ENCODE results near the gene HMCN1.

The HMCN1 gene

GRCh38 chr1:186220067-186220466 is 485.9 kb downstream of the HMCN1 start:
- Histone ChIP-seq H4K8ac (ENCODE audit: low read length) (no peak overlapping the region), H3K23ac (ENCODE audit: low read length in 2 of 2) (no peak overlapping the region), H3K4ac (ENCODE audit: low read depth in 1 of 2, low read length in 2 of 2) (no peak overlapping the region), H3K4me3 (ENCODE audit: insufficient read depth in 1 of 2, low read depth in 1 of 2, low read length in 2 of 2) (no peak overlapping the region), H3K4me1 (ENCODE audit: control insufficient read depth, insufficient read depth, low read depth, low read length) (no peaks in the 10 kb centered on the region), H2BK5ac (ENCODE audit: low read depth, low read length, poor library complexity, severe bottlenecking) (no peak overlapping the region), H2AK5ac (ENCODE audit: low read length, severe bottlenecking) (peak overlapping the region; percentile 21), H3K4me2 (ENCODE audit: low read length, poor library complexity, severe bottlenecking) (no peak overlapping the region), H4K91ac (ENCODE audit: low read length) (no peak overlapping the region), H2AFZ (ENCODE audit: low read depth, low read length) (peak overlapping the region; percentile 11), H3K36me3 (ENCODE audit: control insufficient read depth in 1 of 2, insufficient read depth in 2 of 2, low read depth in 1 of 2, low read length in 2 of 2) (no peaks in the 10 kb centered on the region), H3K27ac (ENCODE audit: low read length, poor library complexity, severe bottlenecking) (no peak overlapping the region), H2BK12ac (ENCODE audit: low read length in 2 of 2) (no peak overlapping the region), H3K9ac (ENCODE audit: low read length) (no peak overlapping the region), H3K18ac (ENCODE audit: low read depth in 1 of 2, low read length in 2 of 2) (no peak overlapping the region), H2BK120ac (ENCODE audit: low read depth, low read length) (peak overlapping the region; percentile 19), H3K79me1 (replicated peaks; ENCODE audit: low read length, poor library complexity, severe bottlenecking) (no peaks in the 10 kb centered on the region), H3K14ac (ENCODE audit: low read length in 2 of 2) (peak overlapping the region in 1 of 2 experiments; percentile 48), H3K27me3 (ENCODE audit: control insufficient read depth in 1 of 2, insufficient read depth in 1 of 2, low read length in 2 of 2) (no peaks in the 10 kb centered on the region), H3K9me3 (ENCODE audit: control insufficient read depth, low read length) (no peaks in the 10 kb centered on the region), H2BK15ac (ENCODE audit: low read depth, poor library complexity, severe bottlenecking) (no peak overlapping the region)
- WGBS, result 43% methylated on average over 3 of the region's 3 CpGs
- peak; percentile 42 for DNase-seq

GRCh38 chr1:186220911-186221310 is 486.7 kb downstream of the HMCN1 start:
- Histone ChIP-seq H2AK5ac (ENCODE audit: low read length, severe bottlenecking) (no peak overlapping the region), H3K4ac (ENCODE audit: low read depth in 1 of 2, low read length in 2 of 2) (no peak overlapping the region), H3K27me3 (ENCODE audit: control insufficient read depth in 1 of 2, insufficient read depth in 1 of 2, low read length in 2 of 2) (no peaks in the 10 kb centered on the region), H2BK120ac (ENCODE audit: low read depth, low read length) (no peak overlapping the region), H3K79me1 (replicated peaks; ENCODE audit: low read length, poor library complexity, severe bottlenecking) (no peaks in the 10 kb centered on the region), H3K4me1 (ENCODE audit: control insufficient read depth, insufficient read depth, low read depth, low read length) (no peaks in the 10 kb centered on the region), H3K9me3 (ENCODE audit: control insufficient read depth, low read length) (no peaks in the 10 kb centered on the region), H2BK5ac (ENCODE audit: low read depth, low read length, poor library complexity, severe bottlenecking) (no peak overlapping the region), H3K27ac (ENCODE audit: low read length, poor library complexity, severe bottlenecking) (no peak overlapping the region), H3K4me2 (ENCODE audit: low read length, poor library complexity, severe bottlenecking) (no peak overlapping the region), H2BK12ac (ENCODE audit: low read length in 2 of 2) (no peak overlapping the region), H3K18ac (ENCODE audit: low read depth in 1 of 2, low read length in 2 of 2) (no peak overlapping the region), H3K14ac (ENCODE audit: low read length in 2 of 2) (no peak overlapping the region), H2AFZ (ENCODE audit: low read depth, low read length) (no peak overlapping the region), H3K36me3 (ENCODE audit: control insufficient read depth in 1 of 2, insufficient read depth in 2 of 2, low read depth in 1 of 2, low read length in 2 of 2) (no peaks in the 10 kb centered on the region), H3K9ac (ENCODE audit: low read length) (no peak overlapping the region), H3K4me3 (ENCODE audit: insufficient read depth in 1 of 2, low read depth in 1 of 2, low read length in 2 of 2) (no peak overlapping the region), H3K23ac (ENCODE audit: low read length in 2 of 2) (no peak overlapping the region), H4K91ac (ENCODE audit: low read length) (no peak overlapping the region), H4K8ac (ENCODE audit: low read length) (no peak overlapping the region), H2BK15ac (ENCODE audit: low read depth, poor library complexity, severe bottlenecking) (no peak overlapping the region)
- WGBS, result 100% methylated on average over 1 of the region's 1 CpG
- no peak for DNase-seq

- Histone ChIP-seq H2AFZ (ENCODE audit: low read depth, low read length) (no peak overlapping the region), H3K36me3 (ENCODE audit: control insufficient read depth in 1 of 2, insufficient read depth in 2 of 2, low read depth in 1 of 2, low read length in 2 of 2) (no peaks in the 10 kb centered on the region), H3K14ac (ENCODE audit: low read length in 2 of 2) (no peak overlapping the region), H3K4me2 (ENCODE audit: low read length, poor library complexity, severe bottlenecking) (no peak overlapping the region), H3K9ac (ENCODE audit: low read length) (no peak overlapping the region), H4K8ac (ENCODE audit: low read length) (no peak overlapping the region), H4K91ac (ENCODE audit: low read length) (no peak overlapping the region), H3K4me3 (ENCODE audit: insufficient read depth in 1 of 2, low read depth in 1 of 2, low read length in 2 of 2) (no peak overlapping the region), H3K4me1 (ENCODE audit: control insufficient read depth, insufficient read depth, low read depth, low read length) (no peaks in the 10 kb centered on the region), H3K79me1 (replicated peaks; ENCODE audit: low read length, poor library complexity, severe bottlenecking) (no peaks in the 10 kb centered on the region), H2BK120ac (ENCODE audit: low read depth, low read length) (no peak overlapping the region), H2AK5ac (ENCODE audit: low read length, severe bottlenecking) (no peak overlapping the region), H3K27ac (ENCODE audit: low read length, poor library complexity, severe bottlenecking) (no peak overlapping the region), H3K23ac (ENCODE audit: low read length in 2 of 2) (no peak overlapping the region), H2BK12ac (ENCODE audit: low read length in 2 of 2) (no peak overlapping the region), H2BK15ac (ENCODE audit: low read depth, poor library complexity, severe bottlenecking) (no peak overlapping the region), H3K4ac (ENCODE audit: low read depth in 1 of 2, low read length in 2 of 2) (no peak overlapping the region), H2BK5ac (ENCODE audit: low read depth, low read length, poor library complexity, severe bottlenecking) (no peak overlapping the region), H3K27me3 (ENCODE audit: control insufficient read depth in 1 of 2, insufficient read depth in 1 of 2, low read length in 2 of 2) (no peaks in the 10 kb centered on the region), H3K9me3 (ENCODE audit: control insufficient read depth, low read length) (no peaks in the 10 kb centered on the region), H3K18ac (ENCODE audit: low read depth in 1 of 2, low read length in 2 of 2) (no peak overlapping the region)
- peak; percentile 7 for DNase-seq
- no CpG with 5 or more reads among the region's 1 CpG for WGBS
Measured at GRCh38 chr1:186225096-186225495, 490.9 kb downstream of the HMCN1 start.

- Histone ChIP-seq H3K36me3 (ENCODE audit: control insufficient read depth in 1 of 2, insufficient read depth in 2 of 2, low read depth in 1 of 2, low read length in 2 of 2) (no peaks in the 10 kb centered on the region), H4K91ac (ENCODE audit: low read length) (no peak overlapping the region), H4K8ac (ENCODE audit: low read length) (no peak overlapping the region), H3K14ac (ENCODE audit: low read length in 2 of 2) (no peak overlapping the region), H3K4me1 (ENCODE audit: control insufficient read depth, insufficient read depth, low read depth, low read length) (no peaks in the 10 kb centered on the region), H3K9ac (ENCODE audit: low read length) (no peak overlapping the region), H2AFZ (ENCODE audit: low read depth, low read length) (no peak overlapping the region), H3K27ac (ENCODE audit: low read length, poor library complexity, severe bottlenecking) (no peak overlapping the region), H3K79me1 (replicated peaks; ENCODE audit: low read length, poor library complexity, severe bottlenecking) (no peaks in the 10 kb centered on the region), H3K9me3 (ENCODE audit: control insufficient read depth, low read length) (no peaks in the 10 kb centered on the region), H3K4ac (ENCODE audit: low read depth in 1 of 2, low read length in 2 of 2) (no peak overlapping the region), H2AK5ac (ENCODE audit: low read length, severe bottlenecking) (no peak overlapping the region), H2BK120ac (ENCODE audit: low read depth, low read length) (no peak overlapping the region), H3K18ac (ENCODE audit: low read depth in 1 of 2, low read length in 2 of 2) (no peak overlapping the region), H3K27me3 (ENCODE audit: control insufficient read depth in 1 of 2, insufficient read depth in 1 of 2, low read length in 2 of 2) (no peaks in the 10 kb centered on the region), H2BK15ac (ENCODE audit: low read depth, poor library complexity, severe bottlenecking) (no peak overlapping the region), H3K23ac (ENCODE audit: low read length in 2 of 2) (no peak overlapping the region), H2BK12ac (ENCODE audit: low read length in 2 of 2) (no peak overlapping the region), H3K4me2 (ENCODE audit: low read length, poor library complexity, severe bottlenecking) (no peak overlapping the region), H3K4me3 (ENCODE audit: insufficient read depth in 1 of 2, low read depth in 1 of 2, low read length in 2 of 2) (no peak overlapping the region), H2BK5ac (ENCODE audit: low read depth, low read length, poor library complexity, severe bottlenecking) (no peak overlapping the region)
- WGBS, result over 99% methylated on average over 6 of the region's 6 CpGs
- no peak for DNase-seq
Measured at GRCh38 chr1:186228749-186229148, 494.6 kb downstream of the HMCN1 start.
